Activated naive CD4-positive, alpha-beta T cell treated with anti-CD3 and anti-CD28 coated beads, Interleukin-2, amount 10 ng/mL, durations not matched to agents 7 days and 5 days (primary cell): ENCODE results near the gene ZNF267.
"Not testable (repeated sequence)": the region's sequence is repeated elsewhere in the genome, so short reads cannot be mapped to it uniquely, and the experiment has no call there.

Experiments used
- CTCF ChIA-PET: fragments of 350-600 bp; sonication (Branson Sonifier 250); formaldehyde crosslinking; loops from one replicate; lab custom pipeline; 2021; ENCODE audit warnings: antibody characterized with exemption; lab: Charles Lee
- DNase-seq: peaks from one replicate; pipeline ENCODE4 v3.0.0-alpha.2; 2020
- H3K27ac Mint-ChIP-seq: one replicate; pipeline ENCODE4 v1.8.0; 2021; ENCODE audit warnings: mild to moderate bottlenecking, moderate library complexity, mixed read lengths
- H3K27me3 Mint-ChIP-seq: one replicate; pipeline ENCODE4 v1.8.0; 2021; ENCODE audit warnings: mild to moderate bottlenecking, mixed read lengths
- H3K36me3 Mint-ChIP-seq: one replicate; pipeline ENCODE4 v1.8.0; 2021; ENCODE audit warnings: mixed read lengths
- H3K4me1 Mint-ChIP-seq: one replicate; pipeline ENCODE4 v1.8.0; 2021; ENCODE audit warnings: mixed read lengths
- H3K4me3 Mint-ChIP-seq: one replicate; pipeline ENCODE4 v1.8.0; 2021; ENCODE audit warnings: mild to moderate bottlenecking, moderate library complexity, mixed read lengths
- H3K9me3 Mint-ChIP-seq: one replicate; pipeline ENCODE4 v1.8.0; 2021; ENCODE audit warnings: mixed read lengths

Gene ZNF267

DNA sequence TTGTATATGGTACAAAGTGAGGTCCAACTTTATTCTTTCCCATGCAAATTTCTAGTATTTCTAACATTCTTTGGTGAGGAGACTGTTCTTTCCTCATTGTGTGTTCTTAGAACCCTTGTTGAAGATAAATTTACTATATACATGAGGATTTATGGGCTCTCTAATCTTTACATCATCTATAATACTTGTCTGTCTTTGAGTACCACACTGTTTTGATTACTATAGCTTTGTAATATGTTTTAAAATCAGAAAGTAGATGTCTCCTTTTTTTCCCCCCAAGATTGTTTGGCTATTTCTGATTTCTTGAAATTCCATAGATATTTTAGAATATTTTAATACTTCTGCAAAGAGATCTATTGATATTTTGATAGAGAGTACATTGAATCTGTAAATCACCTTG is 23.7 kb downstream of the ZNF267 start:
- peaks cover 11% of the 10 kb centered on the region for H3K4me1 Mint-ChIP-seq
- CTCF ChIA-PET: no interaction called here
- peaks cover 69% of the 10 kb centered on the region for H3K9me3 Mint-ChIP-seq
- peaks cover 86% of the 10 kb centered on the region for H3K36me3 Mint-ChIP-seq
- H3K27ac Mint-ChIP-seq: no peak overlapping the region
- no peak overlapping the region for H3K4me3 Mint-ChIP-seq
- no peak for DNase-seq
- H3K27me3 Mint-ChIP-seq: no peaks in the 10 kb centered on the region

DNA sequence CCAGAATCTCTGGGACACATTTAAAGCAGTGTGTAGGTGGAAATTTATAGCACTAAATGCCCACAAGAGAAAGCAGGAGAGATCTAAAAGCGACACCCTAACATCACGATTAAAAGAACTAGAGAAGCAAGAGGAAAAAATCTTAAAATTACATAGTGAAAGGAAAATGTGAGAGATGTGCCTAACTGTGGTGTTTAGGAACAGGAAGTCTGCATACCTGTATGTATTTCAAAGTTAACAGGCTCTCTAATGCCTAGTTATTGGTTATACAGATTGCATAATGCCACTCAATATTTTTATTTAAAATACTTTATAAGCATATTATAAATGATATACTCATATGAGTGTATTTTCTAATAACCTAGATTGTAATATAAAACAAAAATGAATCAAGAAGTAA is 25.9 kb downstream of the ZNF267 start:
- H3K4me3 Mint-ChIP-seq: no peak overlapping the region
- H3K27ac Mint-ChIP-seq: peak overlapping the region; percentile 43
- H3K36me3 Mint-ChIP-seq: peaks cover 85% of the 10 kb centered on the region
- H3K4me1 Mint-ChIP-seq: peaks cover 7% of the 10 kb centered on the region
- no peaks in the 10 kb centered on the region for H3K27me3 Mint-ChIP-seq
- peaks cover 65% of the 10 kb centered on the region for H3K9me3 Mint-ChIP-seq
- no peak for DNase-seq
- CTCF ChIA-PET: no interaction called here

DNA sequence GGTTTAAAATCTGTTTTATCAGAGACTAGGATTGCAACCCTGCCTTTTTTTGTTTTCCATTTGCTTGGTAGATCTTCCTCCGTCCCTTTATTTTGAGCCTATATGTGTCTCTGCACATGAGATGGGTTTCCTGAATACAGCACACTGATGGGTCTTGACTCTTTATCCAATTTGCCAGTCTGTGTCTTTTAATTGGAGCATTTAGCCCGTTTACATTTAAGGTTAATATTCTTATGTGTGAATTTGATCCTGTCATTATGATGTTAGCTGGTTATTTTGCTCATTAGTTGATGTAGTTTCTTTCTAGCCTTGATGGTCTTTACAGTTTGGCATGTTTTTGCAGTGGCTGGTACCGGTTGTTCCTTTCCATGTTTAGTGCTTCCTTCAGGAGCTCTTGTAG is 31.0 kb downstream of the ZNF267 start:
- CTCF ChIA-PET, H3K27me3 Mint-ChIP-seq, H3K27ac Mint-ChIP-seq, H3K4me1 Mint-ChIP-seq, H3K4me3 Mint-ChIP-seq, DNase-seq: not testable (repeated sequence)
- Mint-ChIP-seq H3K9me3 (peaks cover 63% of the 10 kb centered on the region), H3K36me3 (peaks cover 81% of the 10 kb centered on the region)

DNA sequence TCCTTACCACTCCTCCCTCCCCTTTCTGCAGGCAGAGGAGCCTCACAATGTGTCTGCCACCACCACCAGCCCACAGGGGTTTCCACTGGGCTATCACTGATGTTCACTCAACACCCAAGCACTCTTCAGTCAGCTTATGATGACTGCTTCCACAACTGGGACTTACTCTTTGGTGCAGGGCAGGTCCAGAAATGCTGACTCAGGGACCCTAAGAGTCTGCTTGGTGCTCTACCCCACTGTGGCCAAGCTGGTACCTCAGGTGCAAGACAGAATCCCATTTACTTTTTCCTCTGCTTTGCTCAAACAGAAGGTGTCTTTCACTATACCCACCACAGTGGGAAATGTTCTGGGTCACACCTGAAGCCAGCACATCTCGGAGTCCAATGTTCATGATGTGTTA is 40.1 kb downstream of the ZNF267 start:
- Mint-ChIP-seq H3K36me3 (peaks cover 94% of the 10 kb centered on the region), H3K27ac (no peak overlapping the region), H3K4me1 (peaks cover 3% of the 10 kb centered on the region), H3K4me3 (no peak overlapping the region), H3K9me3 (peaks cover 88% of the 10 kb centered on the region), H3K27me3 (no peaks in the 10 kb centered on the region)
- CTCF ChIA-PET: no interaction called here
- no peak for DNase-seq

DNA sequence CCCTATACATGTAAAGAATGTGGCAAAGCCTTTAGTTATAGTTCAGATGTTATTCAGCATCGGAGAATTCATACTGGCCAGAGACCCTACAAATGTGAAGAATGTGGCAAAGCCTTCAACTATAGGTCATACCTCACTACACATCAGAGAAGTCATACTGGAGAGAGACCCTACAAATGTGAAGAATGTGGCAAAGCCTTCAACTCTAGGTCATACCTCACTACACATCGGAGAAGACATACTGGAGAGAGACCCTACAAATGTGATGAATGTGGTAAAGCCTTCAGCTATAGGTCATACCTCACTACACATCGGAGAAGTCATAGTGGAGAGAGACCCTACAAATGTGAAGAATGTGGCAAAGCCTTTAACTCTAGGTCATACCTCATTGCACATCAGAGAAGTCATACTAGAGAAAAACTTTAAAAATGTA is 42.5 kb downstream of the ZNF267 start:
- DNase-seq: no peak
- Mint-ChIP-seq H3K27me3 (no peaks in the 10 kb centered on the region), H3K36me3 (peaks cover 94% of the 10 kb centered on the region), H3K27ac (peak overlapping the region; percentile 2), H3K9me3 (peaks cover 85% of the 10 kb centered on the region), H3K4me3 (no peak overlapping the region), H3K4me1 (peaks cover 3% of the 10 kb centered on the region)
- CTCF ChIA-PET: no interaction called here

DNA sequence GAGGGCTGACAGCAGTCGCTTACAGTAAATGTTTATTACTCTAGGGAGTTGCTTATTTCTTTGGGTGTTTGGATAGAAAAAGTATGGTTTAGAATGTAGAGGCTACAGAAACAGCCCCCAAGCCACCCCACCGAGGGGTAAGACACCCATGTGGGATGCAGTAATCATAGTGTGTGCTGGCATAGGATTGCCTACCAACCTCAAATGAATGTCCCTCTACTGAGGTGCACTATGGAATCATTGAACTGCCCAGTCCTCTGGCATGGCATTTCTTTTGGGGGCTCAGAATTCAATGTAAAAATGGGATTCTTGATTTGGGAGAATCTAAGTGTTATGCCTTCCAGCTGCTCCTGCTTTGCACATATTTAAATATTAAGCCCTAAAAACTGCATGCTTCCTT is 46.8 kb downstream of the ZNF267 start:
- no peak overlapping the region for H3K27ac Mint-ChIP-seq
- CTCF ChIA-PET: no interaction called here
- H3K36me3 Mint-ChIP-seq: peaks cover 62% of the 10 kb centered on the region
- H3K27me3 Mint-ChIP-seq: no peaks in the 10 kb centered on the region
- peaks cover 68% of the 10 kb centered on the region for H3K9me3 Mint-ChIP-seq
- H3K4me1 Mint-ChIP-seq: no peaks in the 10 kb centered on the region
- H3K4me3 Mint-ChIP-seq: no peak overlapping the region
- DNase-seq: no peak

DNA sequence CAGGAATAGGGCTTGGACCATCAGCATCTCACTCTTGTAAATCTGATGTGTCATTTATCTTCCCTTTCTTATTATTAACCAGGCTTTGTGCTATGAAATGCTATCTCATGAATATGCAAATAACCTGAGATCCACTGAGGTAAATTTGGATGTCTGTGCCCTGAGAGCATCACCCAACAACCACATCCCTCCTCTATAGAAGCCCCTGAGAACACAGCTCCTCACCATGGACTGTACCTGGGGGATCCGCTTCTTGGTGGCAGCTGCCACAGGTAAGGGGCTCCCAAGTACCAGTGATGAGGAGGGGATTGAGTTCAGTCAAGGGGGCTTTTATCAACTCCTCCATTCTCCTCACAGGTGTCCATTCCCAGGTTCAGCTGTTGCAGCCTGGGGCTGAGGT is 78.2 kb downstream of the ZNF267 start:
- H3K27me3 Mint-ChIP-seq, H3K27ac Mint-ChIP-seq, H3K4me1 Mint-ChIP-seq, H3K9me3 Mint-ChIP-seq, DNase-seq, CTCF ChIA-PET, H3K36me3 Mint-ChIP-seq, H3K4me3 Mint-ChIP-seq: not testable (repeated sequence)

DNA sequence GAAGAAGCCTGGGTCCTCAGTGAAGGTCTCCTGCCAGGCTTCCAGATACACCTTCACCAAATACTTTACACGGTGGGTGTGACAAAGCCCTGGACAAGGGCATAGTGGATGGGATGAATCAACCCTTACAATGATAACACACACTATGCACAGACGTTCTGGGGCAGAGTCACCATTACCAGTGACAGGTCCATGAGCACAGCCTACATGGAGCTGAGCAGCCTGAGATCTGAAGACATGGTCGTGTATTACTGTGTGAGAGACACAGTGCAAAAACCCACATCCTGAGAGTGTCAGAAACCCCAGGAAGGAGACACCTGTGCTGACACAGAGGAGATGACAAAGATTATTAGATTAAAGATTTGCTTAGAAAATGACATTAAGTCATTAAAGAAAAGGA is 78.6 kb downstream of the ZNF267 start:
- H3K36me3 Mint-ChIP-seq, H3K4me3 Mint-ChIP-seq, H3K27ac Mint-ChIP-seq, H3K27me3 Mint-ChIP-seq, H3K9me3 Mint-ChIP-seq, H3K4me1 Mint-ChIP-seq, CTCF ChIA-PET: not testable (repeated sequence)
- DNase-seq: peak; percentile 47

DNA sequence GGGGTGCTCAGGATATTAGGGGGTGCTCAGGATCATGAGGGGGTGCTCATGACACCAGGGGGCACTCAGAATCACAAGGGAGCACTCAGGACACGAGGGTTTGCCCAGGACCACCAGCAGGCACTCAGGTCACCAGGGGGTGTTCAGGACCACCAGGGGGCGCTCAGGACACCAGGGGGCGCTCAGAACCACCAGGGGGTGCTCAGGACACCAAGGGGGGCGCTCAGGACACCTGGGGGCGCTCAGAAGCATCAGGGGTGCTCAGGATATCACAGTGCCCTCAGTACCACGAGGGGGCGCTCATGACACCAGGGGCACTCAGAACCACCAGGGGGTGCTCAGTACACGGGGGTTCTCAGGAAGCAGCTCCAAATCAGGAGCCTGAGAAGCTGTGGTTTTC is 82.6 kb downstream of the ZNF267 start:
- H3K9me3 Mint-ChIP-seq, H3K36me3 Mint-ChIP-seq, H3K27ac Mint-ChIP-seq, H3K4me1 Mint-ChIP-seq, CTCF ChIA-PET, H3K27me3 Mint-ChIP-seq, H3K4me3 Mint-ChIP-seq: not testable (repeated sequence)
- peak; percentile 21 for DNase-seq

DNA sequence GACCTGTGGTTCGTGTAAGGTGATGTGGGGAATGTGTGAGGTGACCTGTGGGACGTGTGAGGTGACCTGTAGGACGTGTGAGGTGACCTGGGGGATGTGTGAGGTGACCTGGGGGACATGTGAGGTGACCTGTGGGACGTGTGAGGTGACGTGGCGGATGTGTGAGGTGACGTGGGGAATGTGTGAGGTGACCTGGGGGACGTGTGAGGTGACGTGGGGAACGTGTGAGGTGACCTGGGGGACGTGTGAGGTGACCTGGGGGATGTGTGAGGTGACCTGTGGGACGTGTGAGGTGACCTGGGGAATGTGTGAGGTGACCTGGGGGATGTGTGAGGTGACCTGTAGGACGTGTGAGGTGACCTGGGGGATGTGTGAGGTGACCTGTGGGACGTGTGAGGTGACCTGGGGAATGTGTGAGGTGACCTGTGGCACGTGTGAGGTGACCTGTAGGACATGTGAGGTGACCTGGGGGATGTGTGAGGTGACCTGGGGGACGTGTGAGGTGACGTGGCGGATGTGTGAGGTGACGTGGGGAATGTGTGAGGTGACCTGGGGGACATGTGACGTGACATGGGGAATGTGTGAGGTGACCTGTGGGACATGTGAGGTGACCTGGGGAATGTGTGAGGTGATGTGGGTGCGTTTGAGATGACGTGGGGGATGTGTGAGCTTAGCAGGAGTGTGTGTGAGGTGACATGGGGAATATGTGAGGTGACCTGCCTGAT is 86.7 kb downstream of the ZNF267 start:
- H3K4me3 Mint-ChIP-seq, H3K36me3 Mint-ChIP-seq, DNase-seq, H3K4me1 Mint-ChIP-seq, CTCF ChIA-PET, H3K9me3 Mint-ChIP-seq, H3K27ac Mint-ChIP-seq: not testable (repeated sequence)
- H3K27me3 Mint-ChIP-seq: peaks cover 12% of the 10 kb centered on the region
